ENCODE measurements around the gene TBC1D32. TPM values are rescaled to one million over a fixed set of nuclear protein-coding genes. Genes with fewer than 3 reads are reported as not detected.

The TBC1D32 gene
- total RNA-seq, 1 donor from 2014 or later, result 13.6 TPM

DNA sequence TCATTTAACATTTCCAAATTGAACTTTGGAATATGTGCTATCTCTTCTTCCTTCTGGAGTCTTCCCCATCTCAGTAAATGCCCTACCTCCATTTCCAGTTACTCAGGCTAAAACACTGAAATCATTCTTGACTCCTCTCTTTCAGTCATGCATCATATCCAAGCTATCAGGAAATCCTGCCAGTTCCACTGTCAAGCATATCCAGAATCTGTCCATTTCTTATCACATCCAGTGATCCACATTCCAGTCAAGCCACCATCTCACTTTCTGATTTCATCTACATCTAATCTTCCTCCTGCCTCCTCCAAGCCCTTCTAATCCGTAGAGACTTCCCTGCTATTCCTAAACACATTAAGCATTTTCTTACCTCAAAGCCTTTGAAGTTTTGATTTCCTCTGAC is 15.3 kb upstream of the TBC1D32 start:
- Mint-ChIP-seq H3K27ac (ENCODE audit: unreplicated experiment) (no peak overlapping the region), H3K9me3 (no peaks in the 10 kb centered on the region)
- TF ChIP-seq, protein P1, sequence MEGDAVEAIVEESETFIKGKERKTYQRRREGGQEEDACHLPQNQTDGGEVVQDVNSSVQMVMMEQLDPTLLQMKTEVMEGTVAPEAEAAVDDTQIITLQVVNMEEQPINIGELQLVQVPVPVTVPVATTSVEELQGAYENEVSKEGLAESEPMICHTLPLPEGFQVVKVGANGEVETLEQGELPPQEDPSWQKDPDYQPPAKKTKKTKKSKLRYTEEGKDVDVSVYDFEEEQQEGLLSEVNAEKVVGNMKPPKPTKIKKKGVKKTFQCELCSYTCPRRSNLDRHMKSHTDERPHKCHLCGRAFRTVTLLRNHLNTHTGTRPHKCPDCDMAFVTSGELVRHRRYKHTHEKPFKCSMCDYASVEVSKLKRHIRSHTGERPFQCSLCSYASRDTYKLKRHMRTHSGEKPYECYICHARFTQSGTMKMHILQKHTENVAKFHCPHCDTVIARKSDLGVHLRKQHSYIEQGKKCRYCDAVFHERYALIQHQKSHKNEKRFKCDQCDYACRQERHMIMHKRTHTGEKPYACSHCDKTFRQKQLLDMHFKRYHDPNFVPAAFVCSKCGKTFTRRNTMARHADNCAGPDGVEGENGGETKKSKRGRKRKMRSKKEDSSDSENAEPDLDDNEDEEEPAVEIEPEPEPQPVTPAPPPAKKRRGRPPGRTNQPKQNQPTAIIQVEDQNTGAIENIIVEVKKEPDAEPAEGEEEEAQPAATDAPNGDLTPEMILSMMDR (conservative IDR thresholded peaks at IDR 0.05), result no peak

GRCh38 chr6:121347484-121347883 is 13.2 kb upstream of the TBC1D32 start:
- TF ChIP-seq, protein P1 (conservative IDR thresholded peaks at IDR 0.05), result no peak

More for the DNA sequence above, 15.3 kb upstream of the TBC1D32 start:
- no peaks in the 10 kb centered on the region for H3K27me3 Mint-ChIP-seq (ENCODE audit: low read depth)
- no peak for DNase-seq (ENCODE audit: low read depth, low spot score)
- no peaks in the 10 kb centered on the region for H3K4me1 Mint-ChIP-seq
- no peak overlapping the region for H3K4me3 Mint-ChIP-seq
- H3K36me3 Mint-ChIP-seq (ENCODE audit: low read depth), result no peaks in the 10 kb centered on the region

GRCh38 chr6:121344539-121344938 is 10.3 kb upstream of the TBC1D32 start:
- Mint-ChIP-seq H3K27me3 (ENCODE audit: low read depth) (no peaks in the 10 kb centered on the region), H3K4me1 (no peaks in the 10 kb centered on the region), H3K27ac (ENCODE audit: unreplicated experiment) (no peak overlapping the region), H3K36me3 (ENCODE audit: low read depth) (no peaks in the 10 kb centered on the region), H3K4me3 (no peak overlapping the region), H3K9me3 (no peaks in the 10 kb centered on the region)
- TF ChIP-seq, protein P1 (conservative IDR thresholded peaks at IDR 0.05), result no peak
- DNase-seq (ENCODE audit: low read depth, low spot score), result no peak

More at GRCh38 chr6:121347484-121347883, 13.2 kb upstream of the TBC1D32 start:
- DNase-seq (ENCODE audit: low read depth, low spot score), result no peak
- Mint-ChIP-seq H3K9me3 (no peaks in the 10 kb centered on the region), H3K36me3 (ENCODE audit: low read depth) (no peaks in the 10 kb centered on the region), H3K4me1 (no peaks in the 10 kb centered on the region), H3K4me3 (no peak overlapping the region), H3K27ac (ENCODE audit: unreplicated experiment) (no peak overlapping the region), H3K27me3 (ENCODE audit: low read depth) (no peaks in the 10 kb centered on the region)

GRCh38 chr6:121339639-121340226 is 5.5 kb upstream of the TBC1D32 start:
- no peaks in the 10 kb centered on the region for H3K9me3 Mint-ChIP-seq
- TF ChIP-seq, protein P1 (conservative IDR thresholded peaks at IDR 0.05), result no peak
- H3K4me3 Mint-ChIP-seq, result no peak overlapping the region
- no peaks in the 10 kb centered on the region for H3K27me3 Mint-ChIP-seq (ENCODE audit: low read depth)
- H3K36me3 Mint-ChIP-seq (ENCODE audit: low read depth), result no peaks in the 10 kb centered on the region
- no peak overlapping the region for H3K27ac Mint-ChIP-seq (ENCODE audit: unreplicated experiment)
- H3K4me1 Mint-ChIP-seq, result peaks cover 9% of the 10 kb centered on the region
- no peak for DNase-seq (ENCODE audit: low read depth, low spot score)

GRCh38 chr6:121338956-121339355 is 4.7 kb upstream of the TBC1D32 start:
- peaks cover 16% of the 10 kb centered on the region for H3K4me1 Mint-ChIP-seq
- H3K9me3 Mint-ChIP-seq, result no peaks in the 10 kb centered on the region
- no peak overlapping the region for H3K27ac Mint-ChIP-seq (ENCODE audit: unreplicated experiment)
- no peaks in the 10 kb centered on the region for H3K27me3 Mint-ChIP-seq (ENCODE audit: low read depth)
- H3K36me3 Mint-ChIP-seq (ENCODE audit: low read depth), result no peaks in the 10 kb centered on the region
- TF ChIP-seq, protein P1 (conservative IDR thresholded peaks at IDR 0.05), result no peak
- DNase-seq (ENCODE audit: low read depth, low spot score), result no peak
- no peak overlapping the region for H3K4me3 Mint-ChIP-seq

Data from neural crest cell (in vitro differentiated cells).